GM12878 (cell line): Measurements from ENCODE around the gene TYW3. TPM values are rescaled to one million over a fixed set of nuclear protein-coding genes. Genes with fewer than 3 reads are reported as not detected.

Source experiments
- ATAC-seq: fragments of 200-7000 bp; cut with Tn5 transposase; 3 replicates; pipeline ENCODE4 v1.9.1; 2020; ENCODE audit warnings: mild to moderate bottlenecking, moderate library complexity
- BruUV-seq: library from RNA; stranded (reverse); fragments of 400-500 nt; replicated peaks from 2 replicates; lab custom pipeline; 2021; lab: Mats Ljungman, UMichigan
- CTCF ChIA-PET: fragments of 300-600 bp; sonication (Branson Sonifier 250); formaldehyde crosslinking; extraction: SDS; loops from one replicate; lab custom pipeline; 2021; ENCODE audit warnings: inconsistent platforms; lab: Yijun Ruan, JAX
- POLR2A ChIA-PET: fragments of 350-600 bp; formaldehyde crosslinking; extraction: SDS; loops from one replicate; lab custom pipeline; 2021; ENCODE audit warnings: inconsistent platforms; lab: Charles Lee
- RAD21 ChIA-PET: fragments of 300-600 bp; sonication (Branson Sonifier 250); formaldehyde crosslinking; loops from one replicate; lab custom pipeline; 2023; ENCODE audit warnings: antibody characterized with exemption; ENCODE audit not compliant: unreplicated experiment; lab: Charles Lee
- SMC1A ChIA-PET: fragments of 300-600 bp; sonication (Branson Sonifier 250); formaldehyde crosslinking; loops from one replicate; lab custom pipeline; 2023; ENCODE audit not compliant: unreplicated experiment, uncharacterized antibody; lab: Charles Lee
- DNase-seq: peaks from one replicate; pipeline ENCODE4 v3.0.0-alpha.2; 2011; ENCODE audit warnings: low read depth, low spot score
- FAIRE-seq: peaks from 3 replicates; lab custom pipeline; 2011; peaks lifted over from hg19 to GRCh38; lab: Jason Lieb, UNC
- H2AFZ ChIP-seq: 2 replicates; pipeline ENCODE4 v1.6.0; 2011; ENCODE audit warnings: low read depth, low read length, control low read depth; ENCODE audit not compliant: control insufficient read depth
- H3K27ac ChIP-seq: 2 replicates; pipeline ENCODE4 v1.5.1; 2011; ENCODE audit warnings: control low read depth; ENCODE audit not compliant: control insufficient read depth, insufficient read depth
- H3K27me3 ChIP-seq, 2 experiments: replicated peaks in 1 of 2; 2 replicates each; pipeline versions ENCODE4 v1.6.0 to v1.6.1; 2011; ENCODE audit warnings: low read length in 1 of 2; ENCODE audit not compliant: control insufficient read depth in 2 of 2, insufficient read depth in 2 of 2
- H3K36me3 ChIP-seq, 2 experiments: 2 replicates each; pipeline ENCODE4 v1.5.1; 2011; ENCODE audit warnings: low read length in 1 of 2; ENCODE audit not compliant: control insufficient read depth in 2 of 2, insufficient read depth in 2 of 2
- H3K4me1 ChIP-seq: 2 replicates; pipeline ENCODE4 v1.6.1; 2011; ENCODE audit warnings: mild to moderate bottlenecking, low read length, moderate library complexity, mixed read lengths; ENCODE audit not compliant: control insufficient read depth, insufficient read depth
- H3K4me2 ChIP-seq: 2 replicates; pipeline ENCODE4 v1.6.0; 2011; ENCODE audit warnings: control low read depth; ENCODE audit not compliant: control insufficient read depth, insufficient read depth
- H3K4me3 ChIP-seq: fragments of 200-600 bp; sonication (generic); 2 replicates; pipeline ENCODE4 v1.5.1; 2016
- H3K79me2 ChIP-seq: 2 replicates; pipeline ENCODE4 v1.6.0; 2011; ENCODE audit warnings: low read length; ENCODE audit not compliant: control insufficient read depth, insufficient read depth
- H3K9ac ChIP-seq: 2 replicates; pipeline ENCODE4 v1.8.0; 2011; ENCODE audit warnings: low read length, control low read depth, mixed read lengths; ENCODE audit not compliant: control insufficient read depth, insufficient read depth
- H3K9me3 ChIP-seq: replicated peaks from 3 replicates; pipeline ENCODE4 v1.5.1; 2011; ENCODE audit warnings: mild to moderate bottlenecking, low read length; ENCODE audit not compliant: control insufficient read depth, insufficient read depth
- H4K20me1 ChIP-seq: 2 replicates; pipeline ENCODE4 v1.6.0; 2011; ENCODE audit not compliant: control insufficient read depth, insufficient read depth
- ATF2 ChIP-seq: IDR thresholded peaks from 2 replicates; pipeline ENCODE4 v1.6.1; 2012; ENCODE audit warnings: low read length, inconsistent platforms
- MEF2A ChIP-seq: IDR thresholded peaks from 2 replicates; pipeline ENCODE4 v1.6.1; 2011; ENCODE audit warnings: low read depth, mild to moderate bottlenecking, low read length, moderate library complexity; ENCODE audit not compliant: insufficient read depth
- PBX3 ChIP-seq: IDR thresholded peaks from 2 replicates; pipeline ENCODE4 v1.6.1; 2011; ENCODE audit warnings: mild to moderate bottlenecking, low read depth, low read length, moderate library complexity; ENCODE audit not compliant: insufficient replicate concordance
- POLR2A ChIP-seq: IDR thresholded peaks from 2 replicates; pipeline ENCODE4 v1.6.1; 2011; ENCODE audit warnings: low read depth, mild to moderate bottlenecking, low read length
- RAD21 ChIP-seq: IDR thresholded peaks from 2 replicates; pipeline ENCODE4 v1.6.1; 2011; ENCODE audit warnings: mild to moderate bottlenecking, low read depth, low read length, moderate library complexity; ENCODE audit not compliant: insufficient read depth
- RCOR1 ChIP-seq: conservative IDR thresholded peaks from 2 replicates; pipeline ENCODE4 v1.6.1; 2012; ENCODE audit warnings: low read depth, low read length, improper control_type of control experiment
- SUZ12 ChIP-seq: fragments of 200-600 bp; sonication (generic); IDR thresholded peaks from one replicate; pipeline ENCODE4 v1.6.1; 2018; ENCODE audit warnings: antibody characterized with exemption, mild to moderate bottlenecking; ENCODE audit not compliant: unreplicated experiment
- WGBS: methylation state at CpG from one replicate; pipeline ENCODE4 v1.1.6; 2016; ENCODE audit warnings: low lambda C conversion rate; ENCODE audit not compliant: insufficient replicate concordance, insufficient coverage; ENCODE audit errors: missing lambda C conversion rate; 5-methylcytosine and 5-hydroxymethylcytosine counted together
- in situ Hi-C: fragments of 300-500 bp; cut with MboI; formaldehyde crosslinking; loops from 9 replicates; pipeline ENCODE4 v1.14.3; 2018; ENCODE audit warnings: mixed read lengths
- intact Hi-C: fragments of 100-400 bp; cut with micrococcal nuclease; formaldehyde crosslinking; loops from one replicate; pipeline ENCODE4 v1.14.2; 2022; ENCODE audit not compliant: unreplicated experiment
- polyA plus RNA-seq, 11 experiments: library from polyadenylated mRNA; depleted of rRNA in 4 of 11; unstranded in 6 of 11; stranded (reverse) in 5 of 11; fragments of >200 nt; fragmentation: Nextera tagmentation in 4 of 11; fragmentation: Illumina TruSeq in 1 of 11; extraction: Ambion mirVana in 4 of 11; extraction: Trizol in 1 of 11; gene quantifications; 1 replicate in 1 of 11; 2 replicates in 10 of 11; pipeline versions ENCODE4 v1.2.1 to v1.2.3, GENCODE V29; 2011 to 2016; ENCODE audit warnings: inconsistent platforms in 2 of 11, missing spikeins in 2 of 11, low read depth in 1 of 11
- total RNA-seq, 4 experiments: library from RNA; depleted of rRNA in 3 of 4; stranded (reverse); fragments of >200 nt in 3 of 4; fragmentation: Illumina TruSeq in 1 of 4; extraction: Trizol in 1 of 4; gene quantifications; 2 replicates each; pipeline versions ENCODE4 v1.2.1 to v1.2.3, GENCODE V29; 2013 to 2021
- TF ChIP-seq, protein P1 (sequence below): fragments of 450-650 bp; IDR thresholded peaks from 2 replicates; pipeline ENCODE4 v1.6.1; 2017; ENCODE audit warnings: mild to moderate bottlenecking, moderate library complexity

The TYW3 gene
- total and polyA plus RNA-seq, 10 of the 15 experiments (the other 5 are each of a cell fraction or from before 2014, with no cell fraction given), result 18.6 to 54.4 (median 32.8) TPM

DNA sequence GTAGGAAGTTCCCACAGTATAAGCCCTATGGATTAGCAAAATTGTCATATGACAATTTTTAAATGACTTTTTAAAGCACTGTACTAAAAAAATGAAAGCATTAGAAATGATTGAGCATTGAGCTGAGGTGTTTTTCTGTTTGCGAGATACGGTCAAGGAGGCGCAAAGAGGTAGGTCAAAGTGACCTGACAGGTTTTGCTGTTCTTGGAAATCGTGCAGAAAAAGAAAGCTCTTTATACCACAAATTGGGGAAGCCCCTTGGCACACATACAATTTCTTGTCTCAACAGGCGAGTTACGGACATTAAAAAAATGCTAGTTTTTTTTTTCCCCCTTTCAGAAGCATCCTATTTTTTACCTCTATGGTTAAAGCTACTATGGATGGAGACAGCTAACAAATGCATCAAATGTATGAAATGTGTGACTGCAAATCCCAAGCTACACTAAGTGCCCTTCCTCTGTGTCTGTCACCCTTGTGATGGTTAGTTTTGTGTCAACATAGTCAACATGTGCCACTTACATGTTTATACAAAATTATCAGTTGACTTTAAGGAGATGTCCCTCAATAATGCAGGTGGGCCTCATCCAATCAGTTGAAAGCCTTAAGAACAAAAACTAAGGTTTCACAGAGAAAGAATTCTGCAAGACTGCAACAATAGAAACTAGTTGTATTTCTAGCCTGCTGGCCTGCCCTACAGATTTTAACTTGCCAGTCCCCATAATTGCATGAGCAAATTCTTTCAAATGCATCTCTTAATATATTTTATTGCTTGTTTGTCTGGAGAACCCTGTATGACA, 29.4 kb upstream of the TYW3 start (continued):
- TF ChIP-seq PBX3 (no peak), RCOR1 (no peak)
- TF ChIP-seq, protein P1, sequence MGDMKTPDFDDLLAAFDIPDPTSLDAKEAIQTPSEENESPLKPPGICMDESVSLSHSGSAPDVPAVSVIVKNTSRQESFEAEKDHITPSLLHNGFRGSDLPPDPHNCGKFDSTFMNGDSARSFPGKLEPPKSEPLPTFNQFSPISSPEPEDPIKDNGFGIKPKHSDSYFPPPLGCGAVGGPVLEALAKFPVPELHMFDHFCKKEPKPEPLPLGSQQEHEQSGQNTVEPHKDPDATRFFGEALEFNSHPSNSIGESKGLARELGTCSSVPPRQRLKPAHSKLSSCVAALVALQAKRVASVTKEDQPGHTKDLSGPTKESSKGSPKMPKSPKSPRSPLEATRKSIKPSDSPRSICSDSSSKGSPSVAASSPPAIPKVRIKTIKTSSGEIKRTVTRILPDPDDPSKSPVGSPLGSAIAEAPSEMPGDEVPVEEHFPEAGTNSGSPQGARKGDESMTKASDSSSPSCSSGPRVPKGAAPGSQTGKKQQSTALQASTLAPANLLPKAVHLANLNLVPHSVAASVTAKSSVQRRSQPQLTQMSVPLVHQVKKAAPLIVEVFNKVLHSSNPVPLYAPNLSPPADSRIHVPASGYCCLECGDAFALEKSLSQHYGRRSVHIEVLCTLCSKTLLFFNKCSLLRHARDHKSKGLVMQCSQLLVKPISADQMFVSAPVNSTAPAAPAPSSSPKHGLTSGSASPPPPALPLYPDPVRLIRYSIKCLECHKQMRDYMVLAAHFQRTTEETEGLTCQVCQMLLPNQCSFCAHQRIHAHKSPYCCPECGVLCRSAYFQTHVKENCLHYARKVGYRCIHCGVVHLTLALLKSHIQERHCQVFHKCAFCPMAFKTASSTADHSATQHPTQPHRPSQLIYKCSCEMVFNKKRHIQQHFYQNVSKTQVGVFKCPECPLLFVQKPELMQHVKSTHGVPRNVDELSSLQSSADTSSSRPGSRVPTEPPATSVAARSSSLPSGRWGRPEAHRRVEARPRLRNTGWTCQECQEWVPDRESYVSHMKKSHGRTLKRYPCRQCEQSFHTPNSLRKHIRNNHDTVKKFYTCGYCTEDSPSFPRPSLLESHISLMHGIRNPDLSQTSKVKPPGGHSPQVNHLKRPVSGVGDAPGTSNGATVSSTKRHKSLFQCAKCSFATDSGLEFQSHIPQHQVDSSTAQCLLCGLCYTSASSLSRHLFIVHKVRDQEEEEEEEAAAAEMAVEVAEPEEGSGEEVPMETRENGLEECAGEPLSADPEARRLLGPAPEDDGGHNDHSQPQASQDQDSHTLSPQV, result no peak

DNA sequence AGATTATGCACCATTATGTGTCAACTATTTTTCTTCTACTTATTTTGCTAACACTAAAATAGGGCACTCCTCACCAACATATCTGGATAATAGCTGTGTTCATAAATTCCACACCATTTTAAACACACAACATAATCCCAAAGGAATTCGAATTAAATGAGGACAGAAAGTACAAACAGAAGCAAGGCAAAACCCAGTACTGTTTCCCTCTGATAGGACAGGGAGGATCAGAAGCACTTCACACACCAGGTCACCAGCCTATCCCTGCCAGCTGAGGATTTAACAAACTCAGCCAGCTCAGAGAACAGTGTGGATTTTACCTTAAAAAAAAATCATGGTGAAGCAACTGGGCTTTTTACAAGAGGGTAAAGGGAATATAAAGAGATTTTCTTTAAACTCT, 20.1 kb upstream of the TYW3 start:
- Histone ChIP-seq H3K36me3 (peaks cover 2 to 21% of the 10 kb centered on the region in 2 experiments; a peak in 2 of 4 replicates), H3K9me3 (no peaks in the 10 kb centered on the region), H3K4me1 (peaks cover 26% of the 10 kb centered on the region), H4K20me1 (no peaks in the 10 kb centered on the region), H3K79me2 (no peaks in the 10 kb centered on the region; the same call in none of the 2 replicates), H3K9ac (no peak overlapping the region; the same call in 1 of the 2 replicates), H3K4me3 (no peak overlapping the region), H3K4me2 (no peak overlapping the region), H3K27ac (peak overlapping the region; percentile 57), H3K27me3 (no peaks in the 10 kb centered on the region), H2AFZ (no peak overlapping the region)
- ChIA-PET POLR2A (interaction anchor here (0.8 to 3.9 kb wide), 2 partner anchors 10 to 20 kb away, joined by 4 to 35 read pairs; partner anchors contain the start of genes CRYZ and TYW3), RAD21 (interaction anchor here (1.4 to 5.6 kb wide), 4 partner anchors 10 to 35 kb away, joined by 3 to 67 read pairs (median 20); partner anchors contain the start of genes CRYZ and TYW3), CTCF (interaction anchor here (1.6 to 5.7 kb wide), 3 partner anchors 9 to 23 kb away, joined by 3 to 56 read pairs (median 16); partner anchors contain the start of genes CRYZ and TYW3), SMC1A (interaction anchor here (1.1 to 5.3 kb wide), 5 partner anchors 10 to 39 kb away, joined by 3 to 77 read pairs (median 9); partner anchors contain the start of genes CRYZ and TYW3)
- in situ Hi-C loops, result no loop called here
- WGBS, result 48% methylated on average over 1 of the region's 1 CpG
- DNase-seq (no peak), ATAC-seq (no peak), FAIRE-seq (no peak)
- intact Hi-C loops, result no loop called here
- BruUV-seq, result no TSS peak
- TF ChIP-seq SUZ12 (no peak), POLR2A (no peak), RAD21 (no peak), MEF2A (no peak), ATF2 (no peak)
- TF ChIP-seq, protein P1, result no peak
